ENCODE results near the gene KCNT2. TPM values are rescaled to one million over a fixed set of nuclear protein-coding genes. Genes with fewer than 3 reads are reported as not detected.

Gene KCNT2
- polyA plus RNA-seq, 1 donor from 2014 or later, result 21.4 TPM

- Histone ChIP-seq H3K9me3 (ENCODE audit: low read length) (no peaks in the 10 kb centered on the region), H3K27ac (ENCODE audit: low read length) (no peak overlapping the region), H3K9ac (ENCODE audit: low read length) (no peak overlapping the region), H2AFZ (ENCODE audit: low read depth, low read length) (no peak overlapping the region), H3K4me2 (ENCODE audit: low read length) (no peak overlapping the region), H3K79me2 (replicated peaks; ENCODE audit: insufficient read depth, low read length) (no peaks in the 10 kb centered on the region), H3K4me3 (ENCODE audit: low read length) (no peak overlapping the region), H3K36me3 (ENCODE audit: insufficient read depth, low read length) (no peaks in the 10 kb centered on the region), H3K9me2 (ENCODE audit: insufficient read depth, low read length) (no peaks in the 10 kb centered on the region), H3F3A (ENCODE audit: insufficient read depth, low read length, poor library complexity, severe bottlenecking) (peaks cover 4% of the 10 kb centered on the region), H4K20me1 (ENCODE audit: insufficient read depth) (no peaks in the 10 kb centered on the region), H3K27me3 (ENCODE audit: insufficient read depth, low read depth, low read length) (no peaks in the 10 kb centered on the region)
- no peak for TF ChIP-seq EP300 (conservative IDR thresholded peaks at IDR 0.05; ENCODE audit: poor library complexity, severe bottlenecking)
- no peak for TF ChIP-seq SMC3 (conservative IDR thresholded peaks at IDR 0.05; ENCODE audit: poor library complexity)
- TF ChIP-seq, protein P1, sequence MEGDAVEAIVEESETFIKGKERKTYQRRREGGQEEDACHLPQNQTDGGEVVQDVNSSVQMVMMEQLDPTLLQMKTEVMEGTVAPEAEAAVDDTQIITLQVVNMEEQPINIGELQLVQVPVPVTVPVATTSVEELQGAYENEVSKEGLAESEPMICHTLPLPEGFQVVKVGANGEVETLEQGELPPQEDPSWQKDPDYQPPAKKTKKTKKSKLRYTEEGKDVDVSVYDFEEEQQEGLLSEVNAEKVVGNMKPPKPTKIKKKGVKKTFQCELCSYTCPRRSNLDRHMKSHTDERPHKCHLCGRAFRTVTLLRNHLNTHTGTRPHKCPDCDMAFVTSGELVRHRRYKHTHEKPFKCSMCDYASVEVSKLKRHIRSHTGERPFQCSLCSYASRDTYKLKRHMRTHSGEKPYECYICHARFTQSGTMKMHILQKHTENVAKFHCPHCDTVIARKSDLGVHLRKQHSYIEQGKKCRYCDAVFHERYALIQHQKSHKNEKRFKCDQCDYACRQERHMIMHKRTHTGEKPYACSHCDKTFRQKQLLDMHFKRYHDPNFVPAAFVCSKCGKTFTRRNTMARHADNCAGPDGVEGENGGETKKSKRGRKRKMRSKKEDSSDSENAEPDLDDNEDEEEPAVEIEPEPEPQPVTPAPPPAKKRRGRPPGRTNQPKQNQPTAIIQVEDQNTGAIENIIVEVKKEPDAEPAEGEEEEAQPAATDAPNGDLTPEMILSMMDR (IDR thresholded peaks at IDR 0.05; ENCODE audit: poor library complexity, severe bottlenecking), result no peak
- TF ChIP-seq RAD21 (conservative IDR thresholded peaks at IDR 0.05), result no peak
- TF ChIP-seq POLR2AphosphoS5 (IDR thresholded peaks at IDR 0.05), result no peak
- TF ChIP-seq, protein P2, sequence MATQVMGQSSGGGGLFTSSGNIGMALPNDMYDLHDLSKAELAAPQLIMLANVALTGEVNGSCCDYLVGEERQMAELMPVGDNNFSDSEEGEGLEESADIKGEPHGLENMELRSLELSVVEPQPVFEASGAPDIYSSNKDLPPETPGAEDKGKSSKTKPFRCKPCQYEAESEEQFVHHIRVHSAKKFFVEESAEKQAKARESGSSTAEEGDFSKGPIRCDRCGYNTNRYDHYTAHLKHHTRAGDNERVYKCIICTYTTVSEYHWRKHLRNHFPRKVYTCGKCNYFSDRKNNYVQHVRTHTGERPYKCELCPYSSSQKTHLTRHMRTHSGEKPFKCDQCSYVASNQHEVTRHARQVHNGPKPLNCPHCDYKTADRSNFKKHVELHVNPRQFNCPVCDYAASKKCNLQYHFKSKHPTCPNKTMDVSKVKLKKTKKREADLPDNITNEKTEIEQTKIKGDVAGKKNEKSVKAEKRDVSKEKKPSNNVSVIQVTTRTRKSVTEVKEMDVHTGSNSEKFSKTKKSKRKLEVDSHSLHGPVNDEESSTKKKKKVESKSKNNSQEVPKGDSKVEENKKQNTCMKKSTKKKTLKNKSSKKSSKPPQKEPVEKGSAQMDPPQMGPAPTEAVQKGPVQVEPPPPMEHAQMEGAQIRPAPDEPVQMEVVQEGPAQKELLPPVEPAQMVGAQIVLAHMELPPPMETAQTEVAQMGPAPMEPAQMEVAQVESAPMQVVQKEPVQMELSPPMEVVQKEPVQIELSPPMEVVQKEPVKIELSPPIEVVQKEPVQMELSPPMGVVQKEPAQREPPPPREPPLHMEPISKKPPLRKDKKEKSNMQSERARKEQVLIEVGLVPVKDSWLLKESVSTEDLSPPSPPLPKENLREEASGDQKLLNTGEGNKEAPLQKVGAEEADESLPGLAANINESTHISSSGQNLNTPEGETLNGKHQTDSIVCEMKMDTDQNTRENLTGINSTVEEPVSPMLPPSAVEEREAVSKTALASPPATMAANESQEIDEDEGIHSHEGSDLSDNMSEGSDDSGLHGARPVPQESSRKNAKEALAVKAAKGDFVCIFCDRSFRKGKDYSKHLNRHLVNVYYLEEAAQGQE (IDR thresholded peaks at IDR 0.05; ENCODE audit: borderline replicate concordance), result no peak
- no peak for TF ChIP-seq MXI1 (conservative IDR thresholded peaks at IDR 0.05; ENCODE audit: poor library complexity, severe bottlenecking)
- TF ChIP-seq EZH2 (IDR thresholded peaks at IDR 0.05; ENCODE audit: borderline replicate concordance, insufficient read depth, low read length, poor library complexity, severe bottlenecking), result no peak
- no peak for TF ChIP-seq TAF1 (IDR thresholded peaks at IDR 0.05; ENCODE audit: low read depth)
Measured at GRCh38 chr1:196590012-196590708, 18.1 kb downstream of the KCNT2 start.

DNA sequence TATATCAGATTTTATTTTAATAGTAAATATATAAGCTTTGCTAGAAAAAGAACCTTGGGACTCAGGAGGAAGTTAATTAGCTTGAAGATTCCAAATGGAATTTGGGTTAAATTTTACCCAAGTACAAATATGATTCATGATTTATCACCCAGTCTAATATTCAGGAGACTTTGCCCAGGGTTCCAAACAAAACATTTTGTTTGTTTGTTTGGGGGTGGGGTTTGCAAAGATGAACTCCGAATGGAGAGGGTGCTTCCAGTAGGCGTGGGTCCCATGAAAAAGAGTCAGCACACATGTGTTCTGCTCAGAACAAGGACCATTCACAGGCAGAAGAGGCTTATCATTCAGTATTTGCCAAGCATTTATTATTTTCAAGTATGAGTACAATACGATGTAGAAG is 23.5 kb downstream of the KCNT2 start:
- Histone ChIP-seq H3K27me3 (ENCODE audit: insufficient read depth, low read depth, low read length) (no peaks in the 10 kb centered on the region), H3K9me3 (ENCODE audit: low read length) (no peaks in the 10 kb centered on the region), H4K20me1 (ENCODE audit: insufficient read depth) (no peaks in the 10 kb centered on the region), H3K36me3 (ENCODE audit: insufficient read depth, low read length) (no peaks in the 10 kb centered on the region), H3K79me2 (replicated peaks; ENCODE audit: insufficient read depth, low read length) (no peaks in the 10 kb centered on the region), H2AFZ (ENCODE audit: low read depth, low read length) (no peak overlapping the region), H3K4me2 (ENCODE audit: low read length) (no peak overlapping the region), H3F3A (ENCODE audit: insufficient read depth, low read length, poor library complexity, severe bottlenecking) (no peaks in the 10 kb centered on the region), H3K9me2 (ENCODE audit: insufficient read depth, low read length) (no peaks in the 10 kb centered on the region), H3K27ac (ENCODE audit: low read length) (no peak overlapping the region), H3K9ac (ENCODE audit: low read length) (no peak overlapping the region), H3K4me3 (ENCODE audit: low read length) (no peak overlapping the region)
- TF ChIP-seq MXI1 (conservative IDR thresholded peaks at IDR 0.05; ENCODE audit: poor library complexity, severe bottlenecking) (no peak), TAF1 (IDR thresholded peaks at IDR 0.05; ENCODE audit: low read depth) (no peak), RAD21 (conservative IDR thresholded peaks at IDR 0.05) (no peak), POLR2AphosphoS5 (IDR thresholded peaks at IDR 0.05) (no peak), EP300 (conservative IDR thresholded peaks at IDR 0.05; ENCODE audit: poor library complexity, severe bottlenecking) (no peak), EZH2 (IDR thresholded peaks at IDR 0.05; ENCODE audit: borderline replicate concordance, insufficient read depth, low read length, poor library complexity, severe bottlenecking) (no peak), SMC3 (conservative IDR thresholded peaks at IDR 0.05; ENCODE audit: poor library complexity) (no peak)
- TF ChIP-seq, protein P2 (IDR thresholded peaks at IDR 0.05; ENCODE audit: borderline replicate concordance), result no peak
- TF ChIP-seq, protein P1 (IDR thresholded peaks at IDR 0.05; ENCODE audit: poor library complexity, severe bottlenecking), result no peak

Data from neural cell (in vitro differentiated cells).